HepG2 (cell line): Measurements from ENCODE around the gene KPNA3.

Source experiments
- CREM ChIP-seq, 2 experiments: sonication (generic) in 1 of 2; formaldehyde crosslinking in 1 of 2; IDR thresholded peaks; 2 replicates each; pipeline versions ENCODE4 v1.4.0 to v1.6.1; 2016 to 2020; ENCODE audit warnings: antibody characterized with exemption in 1 of 2, mild to moderate bottlenecking in 1 of 2, missing genetic modification reagents in 1 of 2
- KDM1A ChIP-seq: IDR thresholded peaks from 2 replicates; pipeline ENCODE4 v1.6.1; 2016; ENCODE audit warnings: missing compliant biosample characterization

DNA sequence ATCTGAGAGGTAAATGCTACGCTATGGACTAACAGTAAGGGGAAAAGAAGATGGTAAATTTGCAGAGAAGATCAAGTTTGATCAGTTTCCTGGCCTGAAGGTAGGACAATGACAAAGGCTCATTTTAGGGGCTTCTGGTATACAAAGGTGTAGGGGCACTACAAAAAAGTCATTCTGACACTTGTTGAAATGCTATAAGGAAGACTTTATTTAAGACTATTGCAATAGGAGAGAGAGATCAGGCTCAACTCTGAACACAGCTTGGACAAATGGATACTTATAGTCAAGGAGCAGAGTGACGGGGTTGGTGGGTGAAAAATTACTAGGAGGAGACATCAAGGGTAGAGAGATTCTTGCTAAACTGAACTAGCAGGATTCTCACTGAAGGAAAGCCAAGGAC, 37.2 kb upstream of the KPNA3 start:
- TF ChIP-seq KDM1A (CRISPR knock-in tag), result no peak
- no peak for TF ChIP-seq CREM (IDR thresholded peaks at IDR 0.05)
- no peak for TF ChIP-seq CREM (CRISPR knock-in tag; IDR thresholded peaks at IDR 0.05)
